Smooth muscle cell (in vitro differentiated cells): ENCODE data around the gene VWA3B. TPM values are rescaled to one million over a fixed set of nuclear protein-coding genes. Genes with fewer than 3 reads are reported as not detected.

ENCODE experiments used
- DNase-seq: peaks from one replicate; lab custom pipeline; 2025; ENCODE audit not compliant: unreplicated experiment; lab: John Stamatoyannopoulos, UW
- H2AFZ ChIP-seq: fragments of 200-600 bp; sonication (generic); 2 replicates; pipeline ENCODE4 v1.6.0; 2016; ENCODE audit warnings: antibody characterized with exemption, low read depth, mild to moderate bottlenecking
- H3F3A ChIP-seq: fragments of 200-600 bp; sonication (generic); 2 replicates; pipeline ENCODE4 v1.6.0; 2017; ENCODE audit warnings: antibody characterized with exemption, low read depth
- H3K27ac ChIP-seq: fragments of 200-600 bp; sonication (generic); 2 replicates; pipeline ENCODE4 v1.5.1; 2016; ENCODE audit warnings: low read depth, mild to moderate bottlenecking
- H3K27me3 ChIP-seq: fragments of 200-600 bp; sonication (generic); 2 replicates; pipeline ENCODE4 v1.6.1; 2016; ENCODE audit warnings: low read depth, mild to moderate bottlenecking
- H3K36me3 ChIP-seq: fragments of 200-600 bp; sonication (generic); 2 replicates; pipeline ENCODE4 v1.5.1; 2016; ENCODE audit warnings: low read depth
- H3K4me1 ChIP-seq: fragments of 200-600 bp; sonication (generic); 2 replicates; pipeline ENCODE4 v1.5.1; 2016; ENCODE audit warnings: low read depth
- H3K4me2 ChIP-seq: fragments of 200-600 bp; sonication (generic); 2 replicates; pipeline ENCODE4 v1.6.0; 2016; ENCODE audit warnings: mild to moderate bottlenecking
- H3K4me3 ChIP-seq: fragments of 200-600 bp; sonication (generic); 2 replicates; pipeline ENCODE4 v1.5.1; 2016; ENCODE audit warnings: mild to moderate bottlenecking
- H3K79me2 ChIP-seq: fragments of 200-600 bp; sonication (generic); 2 replicates; pipeline ENCODE4 v1.6.0; 2016; ENCODE audit warnings: low read depth, mild to moderate bottlenecking
- H3K9ac ChIP-seq: fragments of 200-600 bp; sonication (generic); 2 replicates; pipeline ENCODE4 v1.6.0; 2016; ENCODE audit warnings: low read depth
- H3K9me3 ChIP-seq: fragments of 200-600 bp; sonication (generic); replicated peaks from 2 replicates; pipeline ENCODE4 v1.5.1; 2016; ENCODE audit warnings: low read depth
- H4K20me1 ChIP-seq: fragments of 200-600 bp; sonication (generic); 2 replicates; pipeline ENCODE4 v1.6.0; 2016; ENCODE audit warnings: low read depth
- CTCF ChIP-seq: fragments of 200-600 bp; sonication (generic); IDR thresholded peaks from 2 replicates; pipeline ENCODE4 v1.5.1; 2017; ENCODE audit warnings: borderline replicate concordance, mild to moderate bottlenecking, antibody characterized with exemption; ENCODE audit not compliant: insufficient read depth, poor library complexity, severe bottlenecking
- WGBS: methylation state at CpG from one replicate; pipeline ENCODE4 v1.1.7; 2016; ENCODE audit warnings: low lambda C conversion rate; 5-methylcytosine and 5-hydroxymethylcytosine counted together
- polyA plus RNA-seq: library from polyadenylated mRNA; unstranded; fragments of >200 nt; fragmentation: Nextera tagmentation; extraction: Ambion mirVana; gene quantifications from 2 replicates; pipeline ENCODE4 v1.2.1, GENCODE V29; 2016
- total RNA-seq: library from RNA; depleted of rRNA; stranded (reverse); fragments of >200 nt; gene quantifications from 2 replicates; pipeline ENCODE4 v1.2.3, GENCODE V29; 2014

Gene VWA3B
- total and polyA plus RNA-seq, 2 experiments from 2014 or later = not detected

- no peaks in the 10 kb centered on the region for H3F3A ChIP-seq
- WGBS = 95% methylated on average over 5 of the region's 5 CpGs
- no peak for DNase-seq
These were observed 66.5 kb downstream of the VWA3B start for GRCh38 chr2:98153481-98153880.

GRCh38 chr2:98155291-98155690, 68.3 kb downstream of the VWA3B start:
- Histone ChIP-seq H3K36me3 (no peaks in the 10 kb centered on the region), H3K4me1 (no peaks in the 10 kb centered on the region), H3K9me3 (no peaks in the 10 kb centered on the region), H3K79me2 (no peaks in the 10 kb centered on the region), H3F3A (no peaks in the 10 kb centered on the region), H3K4me3 (no peak overlapping the region), H2AFZ (no peak overlapping the region), H3K27me3 (peaks cover 4% of the 10 kb centered on the region), H3K9ac (no peak overlapping the region), H3K27ac (no peak overlapping the region), H3K4me2 (no peak overlapping the region), H4K20me1 (no peaks in the 10 kb centered on the region)
- 96% methylated on average over 8 of the region's 8 CpGs for WGBS
- no peak for DNase-seq
- TF ChIP-seq CTCF = no peak

More at GRCh38 chr2:98153481-98153880, 66.5 kb downstream of the VWA3B start:
- Histone ChIP-seq H3K9ac (no peak overlapping the region), H3K79me2 (no peaks in the 10 kb centered on the region), H3K27me3 (peaks cover 4% of the 10 kb centered on the region), H3K4me1 (no peaks in the 10 kb centered on the region), H3K27ac (no peak overlapping the region), H3K36me3 (no peaks in the 10 kb centered on the region), H2AFZ (no peak overlapping the region), H3K9me3 (no peaks in the 10 kb centered on the region), H3K4me3 (no peak overlapping the region), H4K20me1 (no peaks in the 10 kb centered on the region), H3K4me2 (no peak overlapping the region)
- TF ChIP-seq CTCF = no peak

- 92% methylated on average over 4 of the region's 4 CpGs for WGBS
- peaks cover 4% of the 10 kb centered on the region for H3K27me3 ChIP-seq
- H3K4me3 ChIP-seq = no peak overlapping the region
- no peak overlapping the region for H3K27ac ChIP-seq
- H2AFZ ChIP-seq = no peak overlapping the region
- H3K9me3 ChIP-seq = no peaks in the 10 kb centered on the region
- no peak overlapping the region for H3K4me2 ChIP-seq
- H3K79me2 ChIP-seq = no peaks in the 10 kb centered on the region
- no peaks in the 10 kb centered on the region for H3K36me3 ChIP-seq
- H4K20me1 ChIP-seq = no peaks in the 10 kb centered on the region
- no peaks in the 10 kb centered on the region for H3K4me1 ChIP-seq
- H3K9ac ChIP-seq = no peak overlapping the region
- no peaks in the 10 kb centered on the region for H3F3A ChIP-seq
- DNase-seq = no peak
- TF ChIP-seq CTCF = no peak
These were observed 68.7 kb downstream of the VWA3B start for GRCh38 chr2:98155716-98156115.

- no peak overlapping the region for H2AFZ ChIP-seq
- H3K4me2 ChIP-seq = no peak overlapping the region
- DNase-seq = no peak
- H3F3A ChIP-seq = no peaks in the 10 kb centered on the region
- no peaks in the 10 kb centered on the region for H3K4me1 ChIP-seq
- no peak overlapping the region for H3K9ac ChIP-seq
- no peak overlapping the region for H3K27ac ChIP-seq
- H3K9me3 ChIP-seq = no peaks in the 10 kb centered on the region
- H3K79me2 ChIP-seq = no peaks in the 10 kb centered on the region
- 78% methylated on average over 7 of the region's 7 CpGs for WGBS
- H3K36me3 ChIP-seq = no peaks in the 10 kb centered on the region
- H4K20me1 ChIP-seq = no peaks in the 10 kb centered on the region
- TF ChIP-seq CTCF = no peak
- no peak overlapping the region for H3K4me3 ChIP-seq
- peaks cover 4% of the 10 kb centered on the region for H3K27me3 ChIP-seq
These were observed 69.3 kb downstream of the VWA3B start for GRCh38 chr2:98156304-98156703.
